ENCODE measurements around the gene UBE2H. TPM values are rescaled to one million over a fixed set of nuclear protein-coding genes. Genes with fewer than 3 reads are reported as not detected.

The UBE2H gene
- total RNA-seq, 1 experiment from 2014 or later, result 75.1 TPM

GRCh38 chr7:129943352-129943751 is 9.4 kb downstream of the UBE2H start:
- H3K79me1 ChIP-seq (ENCODE audit: insufficient read depth, low read depth, low read length, poor library complexity, severe bottlenecking), result peaks cover 20% of the 10 kb centered on the region
- no peaks in the 10 kb centered on the region for H4K20me1 ChIP-seq (ENCODE audit: control insufficient read depth, insufficient read depth, insufficient read length)
- no peak overlapping the region for H3K18ac ChIP-seq (ENCODE audit: insufficient read length, low read depth, low read length)
- H3K27ac ChIP-seq (ENCODE audit: insufficient read length, low read depth, low read length), result no peak overlapping the region
- no peak overlapping the region for H4K8ac ChIP-seq (replicated peaks; ENCODE audit: insufficient read length, low read depth, low read length)
- no peak overlapping the region for H2BK12ac ChIP-seq (ENCODE audit: insufficient read length, low read depth, low read length)
- no peak for DNase-seq
- H2BK15ac ChIP-seq (ENCODE audit: low read depth, low read length), result no peak overlapping the region
- H3K23ac ChIP-seq (ENCODE audit: insufficient read length, low read depth, low read length), result no peak overlapping the region
- H3K4me1 Mint-ChIP-seq, result peaks cover 18 to 22% of the 10 kb centered on the region in 2 experiments
- no peak overlapping the region for H4K91ac ChIP-seq (ENCODE audit: insufficient read length, low read depth, low read length)
- peaks cover 28 to 42% (median 41%) of the 10 kb centered on the region in 3 experiments for H3K36me3 Mint-ChIP-seq (ENCODE audit: insufficient read depth in 1 of 3, low read depth in 3 of 3)
- no peak for TF ChIP-seq CTCF (conservative IDR thresholded peaks at IDR 0.05)
- no peaks in the 10 kb centered on the region for H3K9me3 ChIP-seq (ENCODE audit: control insufficient read depth, low read depth, low read length)
- no peaks in the 10 kb centered on the region for H3K9me3 Mint-ChIP-seq
- H3K79me2 ChIP-seq (ENCODE audit: insufficient read depth, low read length), result peaks cover 35% of the 10 kb centered on the region
- no peak overlapping the region for H2AK5ac ChIP-seq (ENCODE audit: insufficient read length, low read length)
- H3K14ac ChIP-seq (ENCODE audit: insufficient read depth, low read length), result no peak overlapping the region
- no peak overlapping the region for H3K4ac ChIP-seq (ENCODE audit: low read depth, low read length)
- no peaks in the 10 kb centered on the region for H3K4me1 ChIP-seq (ENCODE audit: insufficient read depth, low read length)
- no CpG with 5 or more reads among the region's 6 CpGs for WGBS (ENCODE audit: extremely low coverage, insufficient read length, low lambda C conversion rate)
- H2BK5ac ChIP-seq (ENCODE audit: insufficient read length, low read length), result no peak overlapping the region
- H4K5ac ChIP-seq (ENCODE audit: insufficient read length, low read depth, low read length), result no peak overlapping the region
- no peak overlapping the region for H3K4me2 ChIP-seq (ENCODE audit: insufficient read depth, insufficient read length, low read length)
- no peak overlapping the region for H3K4me3 Mint-ChIP-seq
- no peak overlapping the region for H3T11ph ChIP-seq (ENCODE audit: low read length)
- H3K56ac ChIP-seq (ENCODE audit: insufficient read length, low read depth, low read length), result no peak overlapping the region
- H3K9ac ChIP-seq (ENCODE audit: extremely low read depth, insufficient read length, low read length), result no peak overlapping the region
- H3K27me3 ChIP-seq (ENCODE audit: insufficient read depth, low read length), result no peaks in the 10 kb centered on the region
- H2BK20ac ChIP-seq (ENCODE audit: low read depth, low read length, poor library complexity, severe bottlenecking), result no peak overlapping the region
- H2AFZ ChIP-seq (ENCODE audit: low read length), result no peak overlapping the region
- H2BK120ac ChIP-seq (ENCODE audit: low read depth, low read length, poor library complexity, severe bottlenecking), result no peak overlapping the region
- no peaks in the 10 kb centered on the region for H3K23me2 ChIP-seq (ENCODE audit: insufficient read length, low read depth, low read length, poor library complexity, severe bottlenecking)
- no peaks in the 10 kb centered on the region for H3K27me3 Mint-ChIP-seq (ENCODE audit: low read depth)
- H3K27ac Mint-ChIP-seq, result no peak overlapping the region
